ENCODE data around the gene CACNG4.

- TF ChIP-seq CTCF (IDR thresholded peaks at IDR 0.05) (no peak), POLR2A (IDR thresholded peaks at IDR 0.05) (no peak)
Observed at GRCh38 chr17:67067571-67068482, 103.3 kb downstream of the CACNG4 start.

All from heart left ventricle (tissue), 13 donors.